ENCODE measurements around the gene EIF4E1B.

Gene EIF4E1B

GRCh38 chr5:176695073-176695472, 64.6 kb downstream of the EIF4E1B start (continued):
- no peak for TF ChIP-seq CREB5 (CRISPR knock-in tag; IDR thresholded peaks at IDR 0.05; ENCODE audit: low read depth)
- no peak for TF ChIP-seq ZFP3 (CRISPR knock-in tag; IDR thresholded peaks at IDR 0.05)
- no peak for TF ChIP-seq SNAI2 (CRISPR knock-in tag; IDR thresholded peaks at IDR 0.05)
